H9 (cell line): Measurements from ENCODE around the gene SCN1B. TPM values are rescaled to one million over a fixed set of nuclear protein-coding genes. Genes with fewer than 3 reads are reported as not detected.

Experiments used
- DNase-seq: peaks from one replicate; pipeline ENCODE4 v3.0.0-alpha.2; 2017
- H2AFZ ChIP-seq: one replicate; pipeline ENCODE4 v1.6.1; 2013; ENCODE audit warnings: mild to moderate bottlenecking, low read length, control low read depth, moderate library complexity
- H2AK5ac ChIP-seq: 2 replicates; pipeline ENCODE4 v1.6.1; 2013; ENCODE audit warnings: low read length, control low read depth, mixed read lengths; ENCODE audit not compliant: insufficient read length
- H2BK120ac ChIP-seq: one replicate; pipeline ENCODE4 v1.6.1; 2013; ENCODE audit warnings: low read depth, mild to moderate bottlenecking, low read length, control low read depth, inconsistent platforms; ENCODE audit not compliant: poor library complexity, severe bottlenecking
- H2BK12ac ChIP-seq: 2 replicates; pipeline ENCODE4 v1.6.1; 2013; ENCODE audit warnings: low read length, control low read depth, mixed read lengths, low read depth; ENCODE audit not compliant: insufficient read length
- H2BK15ac ChIP-seq: 2 replicates; pipeline ENCODE4 v1.6.1; 2013; ENCODE audit warnings: low read depth, low read length, control low read depth
- H2BK20ac ChIP-seq: one replicate; pipeline ENCODE4 v1.6.1; 2013; ENCODE audit warnings: low read depth, mild to moderate bottlenecking, low read length, control low read depth, inconsistent platforms; ENCODE audit not compliant: poor library complexity, severe bottlenecking
- H2BK5ac ChIP-seq: 2 replicates; pipeline ENCODE4 v1.6.1; 2013; ENCODE audit warnings: low read length, control low read depth, mixed read lengths; ENCODE audit not compliant: insufficient read length
- H3K14ac ChIP-seq: 2 replicates; pipeline ENCODE4 v1.6.1; 2013; ENCODE audit warnings: low read length, control low read depth; ENCODE audit not compliant: insufficient read depth
- H3K18ac ChIP-seq: 2 replicates; pipeline ENCODE4 v1.6.1; 2013; ENCODE audit warnings: low read depth, mild to moderate bottlenecking, mixed read lengths, low read length, control low read depth; ENCODE audit not compliant: insufficient read length
- H3K23ac ChIP-seq: 2 replicates; pipeline ENCODE4 v1.6.1; 2013; ENCODE audit warnings: low read length, control low read depth, mixed read lengths, low read depth; ENCODE audit not compliant: insufficient read length
- H3K23me2 ChIP-seq: 2 replicates; pipeline ENCODE4 v1.6.1; 2013; ENCODE audit warnings: low read depth, mild to moderate bottlenecking, mixed read lengths, low read length, control low read depth; ENCODE audit not compliant: insufficient read length, poor library complexity, severe bottlenecking
- H3K27ac ChIP-seq: 2 replicates; pipeline ENCODE4 v1.5.1; 2013; ENCODE audit warnings: low read length, control low read depth, mixed read lengths, low read depth; ENCODE audit not compliant: insufficient read length
- H3K27me3 ChIP-seq: 2 replicates; pipeline ENCODE4 v1.6.1; 2013; ENCODE audit warnings: low read length, control low read depth, inconsistent platforms; ENCODE audit not compliant: insufficient read depth
- H3K4ac ChIP-seq: 2 replicates; pipeline ENCODE4 v1.6.1; 2013; ENCODE audit warnings: low read depth, mild to moderate bottlenecking, control low read depth, inconsistent platforms, low read length, moderate library complexity
- H3K4me1 ChIP-seq: 2 replicates; pipeline ENCODE4 v1.6.1; 2013; ENCODE audit warnings: low read length, control low read depth, inconsistent platforms; ENCODE audit not compliant: insufficient read depth
- H3K4me2 ChIP-seq: 2 replicates; pipeline ENCODE4 v1.6.1; 2013; ENCODE audit warnings: low read length, control low read depth, mixed read lengths; ENCODE audit not compliant: insufficient read length, insufficient read depth
- H3K56ac ChIP-seq: 2 replicates; pipeline ENCODE4 v1.6.1; 2013; ENCODE audit warnings: low read depth, mild to moderate bottlenecking, mixed read lengths, low read length, control low read depth; ENCODE audit not compliant: insufficient read length
- H3K79me1 ChIP-seq: 2 replicates; pipeline ENCODE4 v1.6.1; 2013; ENCODE audit warnings: low read depth, mild to moderate bottlenecking, moderate library complexity, low read length, control low read depth, inconsistent platforms; ENCODE audit not compliant: insufficient read depth, poor library complexity, severe bottlenecking
- H3K79me2 ChIP-seq: 2 replicates; pipeline ENCODE4 v1.6.1; 2013; ENCODE audit warnings: low read length, control low read depth, inconsistent platforms; ENCODE audit not compliant: insufficient read depth
- H3K9ac ChIP-seq: 2 replicates; pipeline ENCODE4 v1.6.1; 2013; ENCODE audit warnings: low read length, control low read depth, mixed read lengths; ENCODE audit not compliant: insufficient read length; ENCODE audit errors: extremely low read depth
- H3K9me3 ChIP-seq: one replicate; pipeline ENCODE4 v1.6.1; 2013; ENCODE audit warnings: low read depth, low read length, inconsistent platforms; ENCODE audit not compliant: control insufficient read depth
- H3T11ph ChIP-seq: one replicate; pipeline ENCODE4 v1.6.1; 2013; ENCODE audit warnings: mild to moderate bottlenecking, low read length, control low read depth, inconsistent platforms
- H4K20me1 ChIP-seq: one replicate; pipeline ENCODE4 v1.6.1; 2013; ENCODE audit not compliant: control insufficient read depth, insufficient read length, insufficient read depth
- H4K5ac ChIP-seq: 2 replicates; pipeline ENCODE4 v1.6.1; 2013; ENCODE audit warnings: low read depth, mild to moderate bottlenecking, mixed read lengths, low read length, control low read depth; ENCODE audit not compliant: insufficient read length
- H4K8ac ChIP-seq: replicated peaks from 2 replicates; pipeline ENCODE4 v1.6.1; 2013; ENCODE audit warnings: low read length, control low read depth, mixed read lengths, low read depth; ENCODE audit not compliant: insufficient read length
- H4K91ac ChIP-seq: 2 replicates; pipeline ENCODE4 v1.6.1; 2013; ENCODE audit warnings: low read depth, mild to moderate bottlenecking, moderate library complexity, mixed read lengths, low read length, control low read depth; ENCODE audit not compliant: insufficient read length
- H3K27ac Mint-ChIP-seq, 3 experiments: 2 replicates in 2 of 3; 3 replicates in 1 of 3; pipeline ENCODE4 v1.8.0; 2020 to 2021; ENCODE audit warnings: mixed read lengths in 3 of 3, mild to moderate bottlenecking in 1 of 3, moderate library complexity in 1 of 3
- H3K27me3 Mint-ChIP-seq: 2 replicates; pipeline ENCODE4 v1.8.0; 2021; ENCODE audit warnings: low read depth, mild to moderate bottlenecking, moderate library complexity, mixed read lengths
- H3K36me3 Mint-ChIP-seq, 3 experiments: 2 replicates in 2 of 3; 3 replicates in 1 of 3; pipeline ENCODE4 v1.8.0; 2020 to 2021; ENCODE audit warnings: low read depth in 3 of 3, mixed read lengths in 3 of 3; ENCODE audit not compliant: insufficient read depth in 1 of 3
- H3K4me1 Mint-ChIP-seq, 2 experiments: 2 replicates each; pipeline ENCODE4 v1.8.0; 2020; ENCODE audit warnings: mixed read lengths in 2 of 2
- H3K4me3 Mint-ChIP-seq, 2 experiments: 2 replicates in 1 of 2; 3 replicates in 1 of 2; pipeline ENCODE4 v1.8.0; 2020 to 2021; ENCODE audit warnings: mild to moderate bottlenecking in 2 of 2, mixed read lengths in 2 of 2, moderate library complexity in 1 of 2
- H3K9me3 Mint-ChIP-seq, 2 experiments: 2 replicates in 1 of 2; 3 replicates in 1 of 2; pipeline ENCODE4 v1.8.0; 2020; ENCODE audit warnings: mild to moderate bottlenecking in 2 of 2, mixed read lengths in 2 of 2, moderate library complexity in 1 of 2
- WGBS: extraction: QIAGEN DNeasy Blood & Tissue Kit; methylation state at CpG from one replicate; pipeline ENCODE4 v1.1.7; 2013; ENCODE audit warnings: missing lambda C conversion rate, low lambda C conversion rate, mixed read lengths; ENCODE audit not compliant: insufficient read length; ENCODE audit errors: extremely low coverage; 5-methylcytosine and 5-hydroxymethylcytosine counted together
- total RNA-seq: library from RNA; stranded (reverse); gene quantifications from 2 replicates; pipeline ENCODE4 v1.2.1, GENCODE V29; 2021
- TF ChIP-seq, protein P1 (sequence below): fragments of 200-600 bp; sonication (generic); conservative IDR thresholded peaks from 3 replicates; pipeline ENCODE4 v1.8.0; 2021; ENCODE audit warnings: antibody characterized with exemption, mild to moderate bottlenecking

The SCN1B gene
- total RNA-seq, 1 experiment from 2014 or later = 3.8 TPM

DNA sequence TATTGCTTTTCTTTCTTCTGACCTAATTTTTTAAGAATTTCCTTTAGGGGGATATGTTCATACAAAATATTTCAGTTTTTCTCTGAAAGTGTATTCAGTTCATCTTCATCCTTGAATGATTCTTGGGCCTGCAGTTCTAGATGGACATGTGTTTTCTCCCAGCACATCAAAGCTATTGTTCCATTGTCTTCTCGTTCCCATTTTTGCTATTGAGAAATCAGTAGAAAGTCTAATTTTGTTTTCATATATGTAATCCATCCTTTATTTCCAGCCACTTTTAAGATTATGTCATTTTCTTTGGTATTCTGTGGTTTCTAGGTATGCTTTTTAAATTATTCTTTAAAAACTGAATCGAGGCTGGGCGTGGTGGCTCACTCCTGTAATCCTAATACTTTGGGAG lies 46.0 kb upstream of the SCN1B start:
- no peak overlapping the region for H3K14ac ChIP-seq
- H3K27me3 ChIP-seq = no peaks in the 10 kb centered on the region
- H3K4me1 Mint-ChIP-seq = peaks cover 9% of the 10 kb centered on the region in 2 experiments
- H3T11ph ChIP-seq = no peak overlapping the region
- H3K27ac Mint-ChIP-seq = no peak overlapping the region
- no peaks in the 10 kb centered on the region for H3K79me2 ChIP-seq
- H3K9me3 ChIP-seq = no peaks in the 10 kb centered on the region
- H2BK120ac ChIP-seq = no peak overlapping the region
- H3K9ac ChIP-seq = no peak overlapping the region
- no peak overlapping the region for H2BK15ac ChIP-seq
- no peak overlapping the region for H2AK5ac ChIP-seq
- H3K27ac ChIP-seq = no peak overlapping the region
- no peak overlapping the region for H2BK5ac ChIP-seq
- no peak overlapping the region for H3K23ac ChIP-seq
- no peak overlapping the region for H3K56ac ChIP-seq
- no peak overlapping the region for H2BK20ac ChIP-seq
- H4K8ac ChIP-seq = no peak overlapping the region
- H3K18ac ChIP-seq = no peak overlapping the region
- TF ChIP-seq, protein P1, sequence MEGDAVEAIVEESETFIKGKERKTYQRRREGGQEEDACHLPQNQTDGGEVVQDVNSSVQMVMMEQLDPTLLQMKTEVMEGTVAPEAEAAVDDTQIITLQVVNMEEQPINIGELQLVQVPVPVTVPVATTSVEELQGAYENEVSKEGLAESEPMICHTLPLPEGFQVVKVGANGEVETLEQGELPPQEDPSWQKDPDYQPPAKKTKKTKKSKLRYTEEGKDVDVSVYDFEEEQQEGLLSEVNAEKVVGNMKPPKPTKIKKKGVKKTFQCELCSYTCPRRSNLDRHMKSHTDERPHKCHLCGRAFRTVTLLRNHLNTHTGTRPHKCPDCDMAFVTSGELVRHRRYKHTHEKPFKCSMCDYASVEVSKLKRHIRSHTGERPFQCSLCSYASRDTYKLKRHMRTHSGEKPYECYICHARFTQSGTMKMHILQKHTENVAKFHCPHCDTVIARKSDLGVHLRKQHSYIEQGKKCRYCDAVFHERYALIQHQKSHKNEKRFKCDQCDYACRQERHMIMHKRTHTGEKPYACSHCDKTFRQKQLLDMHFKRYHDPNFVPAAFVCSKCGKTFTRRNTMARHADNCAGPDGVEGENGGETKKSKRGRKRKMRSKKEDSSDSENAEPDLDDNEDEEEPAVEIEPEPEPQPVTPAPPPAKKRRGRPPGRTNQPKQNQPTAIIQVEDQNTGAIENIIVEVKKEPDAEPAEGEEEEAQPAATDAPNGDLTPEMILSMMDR = no peak
- no peak for DNase-seq
- WGBS = no CpG with 5 or more reads among the region's 3 CpGs
- no peak overlapping the region for H3K4me3 Mint-ChIP-seq
- H2BK12ac ChIP-seq = no peak overlapping the region
- no peaks in the 10 kb centered on the region for H3K23me2 ChIP-seq
- H3K9me3 Mint-ChIP-seq = peaks cover 4 to 10% of the 10 kb centered on the region in 2 experiments; a peak in 4 of 5 replicates
- H4K20me1 ChIP-seq = no peaks in the 10 kb centered on the region
- no peak overlapping the region for H2AFZ ChIP-seq
- no peak overlapping the region for H4K91ac ChIP-seq
- H3K79me1 ChIP-seq = no peaks in the 10 kb centered on the region
- peaks cover 0 to 5% (median 0%) of the 10 kb centered on the region in 3 experiments; a peak in 3 of 7 replicates for H3K36me3 Mint-ChIP-seq
- H4K5ac ChIP-seq = no peak overlapping the region
- H3K27me3 Mint-ChIP-seq = no peaks in the 10 kb centered on the region; the same call in 1 of the 2 replicates
- no peak overlapping the region for H3K4me2 ChIP-seq
- peaks cover 5% of the 10 kb centered on the region; the same call in 1 of the 2 replicates for H3K4me1 ChIP-seq
- H3K4ac ChIP-seq = no peak overlapping the region
